Stimulated activated CD4-positive, alpha-beta T cell treated with anti-CD3 and anti-CD28 coated beads, Interleukin-2, amount 100 ng/mL, for 24 hours (primary cell): ENCODE results near the gene BCL2L12.

ENCODE experiments used
- DNase-seq, 2 donors: peaks; one replicate each; pipeline ENCODE4 v3.0.0-alpha.2; 2020

BCL2L12 gene

GRCh38 chr19:49642492-49643035 lies 23.2 kb upstream of the BCL2L12 start:
- DNase-seq = no peak

DNA sequence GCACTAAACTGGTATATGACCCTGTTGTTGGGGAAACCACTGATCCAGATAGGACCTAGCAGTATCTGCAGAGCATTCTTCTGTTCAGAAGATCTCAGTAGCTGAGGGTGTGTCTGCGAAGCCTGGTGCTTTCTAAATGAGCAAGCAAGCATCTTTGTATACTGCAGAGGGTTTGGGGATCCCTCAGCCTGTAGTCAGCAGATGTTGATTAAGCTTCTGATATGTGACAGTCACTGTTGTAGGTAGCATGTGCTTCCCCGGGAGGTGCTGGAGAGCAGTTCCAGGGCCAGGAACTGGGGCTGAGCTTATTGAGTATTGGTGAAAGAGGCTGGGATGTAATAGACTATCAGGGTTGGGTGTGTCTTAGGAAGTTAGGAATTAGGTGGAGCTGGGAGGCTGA lies 22.3 kb upstream of the BCL2L12 start:
- no peak for DNase-seq

- DNase-seq = no peak
Observed at GRCh38 chr19:49645592-49645991, 20.1 kb upstream of the BCL2L12 start.

GRCh38 chr19:49645995-49646394 lies 19.7 kb upstream of the BCL2L12 start:
- DNase-seq = no peak

DNA sequence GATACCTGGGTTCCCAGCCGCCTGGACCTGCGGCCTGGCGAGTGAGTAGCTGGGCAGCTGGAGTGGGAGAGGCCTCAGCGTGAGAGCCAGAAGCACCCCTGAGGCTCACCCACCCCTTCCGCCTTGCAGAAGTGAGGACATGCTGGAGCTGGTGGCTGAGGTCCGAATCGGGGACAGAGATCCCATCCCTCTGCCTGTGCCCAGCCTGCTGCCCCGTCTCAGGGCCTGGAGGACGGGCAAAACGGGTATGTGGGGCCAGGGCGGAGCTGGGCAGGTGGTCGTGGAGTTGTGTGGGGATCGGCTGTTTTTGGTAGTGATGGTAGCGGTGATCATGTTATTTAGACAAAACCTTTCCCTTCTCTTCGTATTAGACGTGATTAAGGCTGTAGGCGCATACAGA lies 19.1 kb upstream of the BCL2L12 start:
- DNase-seq = no peak

- DNase-seq = no peak
Observed at GRCh38 chr19:49651029-49651819, 14.5 kb upstream of the BCL2L12 start.

DNA sequence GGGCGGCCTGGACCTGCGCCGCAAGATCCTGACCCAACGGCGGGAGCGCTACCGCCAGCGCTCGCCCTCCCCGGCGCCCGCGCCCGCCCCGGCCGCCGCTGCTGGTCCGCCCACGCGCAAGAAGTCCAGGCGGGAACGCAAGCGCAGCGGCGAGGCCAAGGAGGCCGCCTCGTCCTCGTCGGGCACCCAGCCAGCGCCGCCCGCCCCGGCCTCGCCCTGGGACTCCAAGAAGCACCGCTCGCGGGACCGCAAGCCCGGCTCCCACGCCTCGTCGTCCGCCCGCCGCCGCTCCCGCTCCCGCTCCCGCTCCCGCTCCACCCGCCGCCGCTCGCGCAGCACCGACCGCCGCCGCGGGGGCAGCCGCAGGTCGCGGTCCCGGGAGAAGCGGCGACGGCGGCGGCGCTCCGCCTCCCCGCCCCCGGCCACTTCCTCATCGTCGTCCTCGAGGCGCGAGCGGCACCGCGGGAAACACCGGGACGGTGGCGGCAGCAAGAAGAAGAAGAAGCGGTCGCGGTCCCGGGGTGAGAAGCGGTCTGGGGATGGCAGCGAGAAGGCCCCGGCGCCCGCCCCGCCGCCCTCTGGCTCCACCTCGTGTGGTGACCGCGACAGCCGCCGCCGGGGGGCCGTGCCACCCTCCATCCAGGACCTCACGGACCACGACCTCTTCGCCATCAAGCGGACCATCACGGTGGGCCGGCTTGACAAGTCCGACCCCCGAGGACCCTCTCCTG lies 13.7 kb upstream of the BCL2L12 start:
- no peak for DNase-seq

- DNase-seq = no peak
Observed at GRCh38 chr19:49652551-49653465, 12.9 kb upstream of the BCL2L12 start.

- no peak for DNase-seq
Observed at GRCh38 chr19:49653466-49653806, 12.3 kb upstream of the BCL2L12 start.

- DNase-seq = no peak
Observed at GRCh38 chr19:49654581-49654980, 11.2 kb upstream of the BCL2L12 start.

- no peak for DNase-seq
Observed at GRCh38 chr19:49655570-49656455, 9.9 kb upstream of the BCL2L12 start.

DNA sequence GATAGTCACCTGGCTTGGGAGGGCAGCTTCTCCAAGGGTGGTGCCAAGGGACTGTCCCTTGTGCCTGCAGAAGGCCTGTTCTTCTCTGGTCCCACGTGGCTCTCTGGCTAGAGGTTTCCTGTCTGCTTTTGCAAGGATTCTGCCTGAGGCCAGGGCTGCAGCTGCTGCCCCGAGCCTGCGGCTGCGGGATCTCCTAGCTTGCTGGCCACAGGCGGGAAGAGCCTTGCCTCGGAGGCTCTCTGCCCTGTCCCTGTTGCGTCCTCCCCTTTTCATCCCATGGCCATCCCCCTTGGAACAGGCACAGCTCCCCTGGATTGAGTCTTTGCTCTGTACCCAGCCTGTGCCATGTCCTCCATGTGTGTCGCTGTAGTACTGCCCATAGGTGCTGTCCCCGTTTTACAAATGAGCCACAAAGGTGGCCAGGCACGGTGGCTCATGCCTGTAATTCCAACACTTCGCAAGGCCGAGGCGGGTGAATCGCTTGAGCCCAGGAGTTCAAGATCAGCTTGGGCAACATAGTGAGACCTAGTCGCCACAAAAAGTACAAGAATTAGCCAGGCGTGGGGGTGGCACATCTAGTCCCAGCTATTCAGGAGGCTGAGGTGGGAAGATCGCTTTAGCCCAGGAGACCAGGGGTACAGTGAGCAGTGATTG lies 9.2 kb upstream of the BCL2L12 start:
- DNase-seq = no peak

DNA sequence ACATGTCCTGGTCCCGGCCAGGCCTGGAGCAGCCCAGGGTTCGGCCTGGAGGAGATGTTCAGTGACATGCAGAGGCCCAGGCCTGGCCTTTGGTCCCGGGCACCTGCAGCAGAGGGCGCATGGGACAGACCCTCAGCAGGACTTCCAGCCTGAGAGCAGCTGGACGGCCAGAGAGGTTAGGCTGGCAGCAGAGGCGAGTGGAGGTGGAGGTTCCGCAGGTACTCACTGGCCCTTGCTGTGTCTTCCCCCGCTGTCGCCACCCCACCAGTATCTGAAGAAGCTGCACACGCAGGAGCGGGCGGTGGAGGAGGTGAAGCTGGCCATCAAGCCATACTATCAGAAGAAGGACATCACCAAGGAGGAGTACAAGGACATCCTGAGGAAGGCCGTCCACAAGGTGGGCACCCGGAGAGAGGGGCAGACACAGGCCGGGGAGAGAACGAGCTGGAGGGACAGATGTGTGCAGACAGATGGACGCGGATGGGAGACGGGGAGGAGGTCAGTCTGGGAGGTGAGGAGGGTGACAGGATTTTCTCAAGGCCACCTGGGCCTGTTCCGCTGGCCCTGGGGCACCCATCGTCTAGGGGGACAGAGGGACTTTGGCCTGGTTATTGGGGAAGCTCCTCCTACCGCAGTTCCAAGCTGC lies 8.1 kb upstream of the BCL2L12 start:
- no peak for DNase-seq

GRCh38 chr19:49658139-49658517 lies 7.6 kb upstream of the BCL2L12 start:
- no peak for DNase-seq

DNA sequence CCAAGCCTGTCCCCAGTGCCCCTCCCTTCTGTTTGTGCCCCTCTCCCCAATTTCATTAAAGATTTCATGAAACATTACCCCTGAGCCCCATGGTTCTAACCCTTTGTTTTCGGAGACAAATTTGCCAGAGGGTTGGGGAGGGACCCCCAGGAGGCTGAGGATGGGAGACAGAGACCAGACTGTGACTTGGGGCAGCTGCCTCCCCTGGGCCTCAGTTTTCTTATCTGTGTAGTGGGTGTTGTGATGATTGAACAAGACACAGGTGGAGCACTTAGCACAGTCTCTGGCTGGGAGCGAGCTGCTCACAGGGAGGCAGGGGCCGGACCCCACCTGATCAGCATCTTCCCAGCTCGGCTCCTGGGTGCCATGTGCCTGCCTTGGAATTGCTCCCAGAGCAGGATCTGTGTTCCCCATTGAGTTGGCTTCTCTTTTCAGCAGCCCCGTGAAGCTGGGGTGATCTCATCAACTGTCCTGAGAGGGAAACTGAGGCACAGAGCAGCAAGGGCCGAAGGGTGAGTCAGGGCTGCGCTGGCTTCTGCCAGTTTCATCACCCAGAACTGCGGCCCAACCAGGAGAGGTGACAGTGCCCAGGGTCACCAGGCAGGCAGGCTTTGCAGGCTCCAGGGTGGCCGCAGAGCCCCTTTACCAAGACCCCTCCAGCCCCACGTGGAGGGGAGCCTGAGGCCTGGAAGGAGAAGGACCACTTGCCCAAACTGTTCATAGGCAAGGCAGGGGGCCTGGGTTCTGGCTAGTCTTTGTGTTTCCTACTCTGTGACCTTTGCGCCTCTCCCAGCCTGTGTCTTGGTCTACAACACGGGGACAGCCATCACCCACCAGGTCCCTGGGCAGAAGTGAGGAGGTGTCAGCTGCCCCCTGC lies 6.9 kb upstream of the BCL2L12 start:
- no peak for DNase-seq

GRCh38 chr19:49660338-49660961 lies 5.3 kb upstream of the BCL2L12 start:
- no peak for DNase-seq

DNA sequence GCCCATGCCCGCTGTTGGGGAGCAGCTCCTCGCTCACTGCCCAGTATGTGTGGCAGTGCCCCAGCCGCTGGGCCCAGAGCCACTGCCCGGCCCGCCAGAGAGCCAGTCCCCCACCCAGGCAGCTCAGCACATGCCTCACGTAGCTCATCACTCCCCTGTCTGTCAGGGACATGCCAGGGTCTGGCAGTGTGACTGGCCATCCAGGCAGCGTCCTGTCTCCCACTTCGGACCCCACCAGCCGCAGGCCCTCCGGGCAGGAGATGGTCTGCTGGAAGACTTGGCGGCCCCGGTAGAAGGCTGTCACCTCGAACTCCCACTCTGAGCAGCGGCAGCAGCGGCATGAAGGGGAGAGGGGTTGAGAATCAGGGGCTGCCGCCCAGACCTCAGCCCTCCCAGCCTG lies 3.7 kb upstream of the BCL2L12 start:
- DNase-seq = no peak

GRCh38 chr19:49663224-49663623 lies 2.5 kb upstream of the BCL2L12 start:
- no peak for DNase-seq
